Measurements from ENCODE around the gene DISP2. TPM values are rescaled to one million over a fixed set of nuclear protein-coding genes. Genes with fewer than 3 reads are reported as not detected.

The DISP2 gene
- total RNA-seq, 1 experiment from 2014 or later: 0.51 TPM

DNA sequence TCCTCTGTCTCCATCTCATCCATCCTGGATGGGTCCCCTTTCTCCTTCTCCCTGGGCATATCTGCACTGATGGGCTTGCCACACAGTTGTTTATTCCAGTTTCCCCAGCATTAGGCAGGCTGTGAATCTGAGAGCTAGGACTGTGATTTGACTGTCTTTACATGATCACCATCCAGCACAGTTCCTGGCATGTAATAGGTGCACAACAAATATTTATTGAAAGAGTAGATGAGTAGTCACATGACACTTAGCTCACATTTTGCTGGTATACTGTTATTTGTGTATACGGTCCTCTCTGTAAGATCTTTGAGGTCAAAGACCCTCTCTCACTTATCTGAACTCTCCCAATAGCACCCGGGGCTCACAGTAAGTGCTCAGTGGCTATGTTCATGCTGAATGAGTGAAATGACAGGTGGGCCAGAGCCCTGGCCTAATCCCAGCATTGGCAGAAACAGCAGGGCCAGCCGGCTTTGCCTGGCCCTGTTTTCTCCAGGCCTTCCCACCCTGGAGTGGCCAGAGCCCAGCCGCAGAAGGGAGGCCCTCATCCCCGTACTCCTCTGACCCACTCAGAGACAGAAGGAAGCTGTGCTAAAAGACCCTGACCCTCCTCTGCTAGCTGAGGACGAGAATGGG lies 66.6 kb downstream of the DISP2 start:
- DNase-seq (ENCODE audit: low read depth): no peak

- no peak for DNase-seq (ENCODE audit: low read depth)
Observed at GRCh38 chr15:40425681-40426080, 67.7 kb downstream of the DISP2 start.

GRCh38 chr15:40427188-40427587 lies 69.2 kb downstream of the DISP2 start:
- no peak for DNase-seq (ENCODE audit: low read depth)

- no peak for DNase-seq (ENCODE audit: low read depth)
Observed at GRCh38 chr15:40428185-40428584, 70.2 kb downstream of the DISP2 start.

Other genes starting within 250 kb of the DISP2 start
- 2.2 and 3.7 TPM in 2 replicates for gene BMF, start 249.3 kb upstream of the DISP2 start, total RNA-seq (2014; rRNA removed; shearing (Covaris generic))
- gene BUB1B, start 197.2 kb upstream of the DISP2 start, total RNA-seq (2014; rRNA removed; shearing (Covaris generic)): 90.3 and 108 TPM in 2 replicates
- gene PAK6, start 119.2 kb upstream of the DISP2 start, total RNA-seq (2014; rRNA removed; shearing (Covaris generic)): 0.12 and 0.57 TPM in 2 replicates
- 0.63 and 0.97 TPM in 2 replicates for gene ANKRD63, start 75.2 kb upstream of the DISP2 start, total RNA-seq (2014; rRNA removed; shearing (Covaris generic))
- 0.29 and 1.3 TPM in 2 replicates for gene PLCB2, start 50.3 kb upstream of the DISP2 start, total RNA-seq (2014; rRNA removed; shearing (Covaris generic))
- 12.9 and 15.5 TPM in 2 replicates for gene INAFM2, start 34.5 kb upstream of the DISP2 start, total RNA-seq (2014; rRNA removed; shearing (Covaris generic))
- 5.4 and 6.1 TPM in 2 replicates for gene CCDC9B, start 17.3 kb upstream of the DISP2 start, total RNA-seq (2014; rRNA removed; shearing (Covaris generic))
- gene PHGR1, start 7.2 kb upstream of the DISP2 start, total RNA-seq (2014; rRNA removed; shearing (Covaris generic)): not detected in 2 replicates
- gene KNSTRN, start 24.5 kb downstream of the DISP2 start, total RNA-seq (2014; rRNA removed; shearing (Covaris generic)): 91.9 and 144 TPM in 2 replicates
- gene IVD, start 47.6 kb downstream of the DISP2 start, total RNA-seq (2014; rRNA removed; shearing (Covaris generic)): 17.9 and 23.4 TPM in 2 replicates
- gene BAHD1, start 82.7 kb downstream of the DISP2 start, total RNA-seq (2014; rRNA removed; shearing (Covaris generic)): 10.8 and 11.0 TPM in 2 replicates
- gene CHST14, start 112.8 kb downstream of the DISP2 start, total RNA-seq (2014; rRNA removed; shearing (Covaris generic)): 11.3 and 16.6 TPM in 2 replicates
- 14.3 and 25.8 TPM in 2 replicates for gene CCDC32, start 206.8 kb downstream of the DISP2 start, total RNA-seq (2014; rRNA removed; shearing (Covaris generic))
- 12.7 and 13.8 TPM in 2 replicates for gene RPUSD2, start 211.1 kb downstream of the DISP2 start, total RNA-seq (2014; rRNA removed; shearing (Covaris generic))
- 43.4 and 44.6 TPM in 2 replicates for gene KNL1, start 236.0 kb downstream of the DISP2 start, total RNA-seq (2014; rRNA removed; shearing (Covaris generic))

Measured in Daoy (cell line).